ENCODE measurements around the gene SASH1. TPM values are rescaled to one million over a fixed set of nuclear protein-coding genes. Genes with fewer than 3 reads are reported as not detected.

The SASH1 gene
- total and polyA plus RNA-seq, 2 of the 8 experiments (the other 6 are each of a cell fraction or from before 2014, with no cell fraction given), result 6.0 to 20.2 TPM

DNA sequence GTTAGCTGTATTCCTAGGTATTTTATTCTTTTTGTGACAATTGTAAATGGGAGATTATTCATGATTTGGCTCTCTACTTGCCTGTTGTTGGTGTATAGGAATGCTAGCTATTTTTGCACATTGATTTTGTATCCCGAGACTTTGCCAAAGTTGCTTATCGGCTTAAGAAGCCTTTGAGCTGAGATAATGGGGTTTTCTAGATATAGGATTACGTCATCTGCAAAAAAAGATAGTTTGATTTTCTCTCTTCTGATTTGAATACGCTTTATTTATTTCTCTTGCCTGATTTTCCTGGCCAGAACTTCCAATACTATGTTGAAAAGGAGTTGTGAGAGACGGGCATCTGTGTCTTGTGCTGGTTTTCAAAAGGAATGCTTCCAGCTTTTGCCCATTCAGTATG is 241.0 kb downstream of the SASH1 start:
- H3K4me3 ChIP-seq (ENCODE audit: extremely low read depth in 1 of 4, insufficient read depth in 2 of 4, low read depth in 3 of 4, low read length in 4 of 4), result no peak overlapping the region
- POLR2A ChIA-PET (ENCODE audit: partially characterized antibody), result no interaction called here
- H2BK12ac ChIP-seq (ENCODE audit: low read depth, low read length), result no peak overlapping the region
- CTCF ChIA-PET (ENCODE audit: partially characterized antibody), result interaction anchor here (0.8 kb wide), 1 partner anchor 445 kb away, joined by 3 read pairs; no protein-coding TSS in a partner anchor
- FAIRE-seq (no peak), DNase-seq (ENCODE audit: low read depth in 1 of 2, low spot score in 2 of 2) (no peak)
- 91% methylated on average over 5 of the region's 5 CpGs; no CpG with 5 or more reads in 1 of the 2 experiments for WGBS, 2 experiments (ENCODE audit: extremely low coverage in 1 of 2, insufficient coverage in 1 of 2, insufficient read length in 1 of 2, insufficient replicate concordance in 2 of 2, low coverage in 1 of 2, low lambda C conversion rate in 2 of 2, missing lambda C conversion rate in 1 of 2)
- no peaks in the 10 kb centered on the region for H3K27me3 ChIP-seq (replicated peaks in 1 of 4; ENCODE audit: control insufficient read depth in 3 of 4, extremely low read depth in 1 of 4, insufficient read depth in 3 of 4, low read length in 3 of 4)
- no peaks in the 10 kb centered on the region for H3K36me3 ChIP-seq (ENCODE audit: control insufficient read depth in 2 of 4, insufficient read depth in 4 of 4, low read length in 3 of 4)
- no peak overlapping the region for H3K23ac ChIP-seq (ENCODE audit: insufficient read length)
- no peak overlapping the region for H4K91ac ChIP-seq (replicated peaks; ENCODE audit: insufficient read length, low read length)
- no peak overlapping the region for H2AFZ ChIP-seq (ENCODE audit: low read length)
- no peak overlapping the region for H2BK15ac ChIP-seq (ENCODE audit: low read length)
- no peaks in the 10 kb centered on the region for H3K79me2 ChIP-seq (ENCODE audit: control insufficient read depth in 1 of 2, insufficient read depth in 2 of 2, low read length in 2 of 2)
- H3K56ac ChIP-seq (replicated peaks; ENCODE audit: insufficient read length, low read depth, low read length), result no peak overlapping the region
- no peak overlapping the region for H3K18ac ChIP-seq (ENCODE audit: extremely low read depth, low read length)
- no peak overlapping the region for H3K14ac ChIP-seq (ENCODE audit: insufficient read length)
- H3K27ac ChIP-seq (ENCODE audit: low read depth, low read length), result no peak overlapping the region
- no peak overlapping the region for H4K8ac ChIP-seq (ENCODE audit: extremely low read depth, insufficient read depth, low read length)
- H2BK5ac ChIP-seq (ENCODE audit: low read depth, low read length), result no peak overlapping the region
- no peak overlapping the region for H2BK20ac ChIP-seq (ENCODE audit: low read length)
- H3K79me1 ChIP-seq (ENCODE audit: low read depth, low read length), result no peaks in the 10 kb centered on the region
- H3K23me2 ChIP-seq (ENCODE audit: low read depth, low read length), result no peaks in the 10 kb centered on the region
- H3K9me3 ChIP-seq (ENCODE audit: insufficient read depth in 2 of 2, low read depth in 1 of 2, low read length in 1 of 2), result peaks cover 0 to 13% of the 10 kb centered on the region in 2 experiments; a peak in 2 of 4 replicates
- H2BK120ac ChIP-seq (replicated peaks; ENCODE audit: low read depth, low read length), result no peak overlapping the region
- no peak overlapping the region for H4K5ac ChIP-seq (ENCODE audit: insufficient read length, low read depth, low read length)
- H2AK5ac ChIP-seq (ENCODE audit: low read depth, low read length), result no peak overlapping the region
- no peak overlapping the region for H3K4me2 ChIP-seq (ENCODE audit: insufficient read depth in 1 of 2, low read depth in 2 of 2, low read length in 2 of 2)
- H3K9ac ChIP-seq (replicated peaks in 1 of 4; ENCODE audit: extremely low read depth in 1 of 4, low read depth in 3 of 4, low read length in 3 of 4), result no peak overlapping the region
- H3K4ac ChIP-seq (replicated peaks; ENCODE audit: insufficient read length, low read depth, low read length), result no peak overlapping the region
- H3K4me1 ChIP-seq (replicated peaks in 1 of 4; ENCODE audit: control insufficient read depth in 3 of 4, insufficient read depth in 4 of 4, low read length in 3 of 4), result no peaks in the 10 kb centered on the region; a peak in 2 of 7 replicates
- no peaks in the 10 kb centered on the region for H4K20me1 ChIP-seq (replicated peaks in 1 of 2; ENCODE audit: control insufficient read depth in 1 of 2, insufficient read depth in 2 of 2, low read length in 2 of 2)

Data from H1 (cell line).